ENCODE data around the gene DDTL.
"Not testable (repeated sequence)": the region's sequence is repeated elsewhere in the genome, so short reads cannot be mapped to it uniquely, and the experiment has no call there.

DNA sequence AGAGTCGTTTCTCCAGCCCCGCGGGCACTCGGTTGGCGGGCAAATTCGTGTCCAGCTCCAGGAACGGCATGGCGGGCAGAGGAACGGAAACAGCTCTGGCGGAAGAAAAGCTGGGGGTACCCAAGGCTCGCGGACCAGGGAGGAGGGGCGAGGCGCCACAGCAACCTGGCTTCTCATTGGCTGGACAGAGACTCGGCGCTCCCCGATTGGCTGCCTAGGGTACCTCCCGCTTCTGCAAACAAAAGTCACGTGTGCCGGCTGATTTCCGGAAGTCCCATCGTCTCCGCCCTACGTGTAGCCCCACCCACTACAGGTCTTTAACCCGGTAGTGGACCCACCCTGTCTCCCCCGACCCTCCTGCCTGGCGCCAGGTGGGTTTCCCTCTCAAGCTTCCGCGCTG lies 7.7 kb downstream of the DDTL start, which contains the start of gene DDT:
- TF ChIP-seq, protein P1, sequence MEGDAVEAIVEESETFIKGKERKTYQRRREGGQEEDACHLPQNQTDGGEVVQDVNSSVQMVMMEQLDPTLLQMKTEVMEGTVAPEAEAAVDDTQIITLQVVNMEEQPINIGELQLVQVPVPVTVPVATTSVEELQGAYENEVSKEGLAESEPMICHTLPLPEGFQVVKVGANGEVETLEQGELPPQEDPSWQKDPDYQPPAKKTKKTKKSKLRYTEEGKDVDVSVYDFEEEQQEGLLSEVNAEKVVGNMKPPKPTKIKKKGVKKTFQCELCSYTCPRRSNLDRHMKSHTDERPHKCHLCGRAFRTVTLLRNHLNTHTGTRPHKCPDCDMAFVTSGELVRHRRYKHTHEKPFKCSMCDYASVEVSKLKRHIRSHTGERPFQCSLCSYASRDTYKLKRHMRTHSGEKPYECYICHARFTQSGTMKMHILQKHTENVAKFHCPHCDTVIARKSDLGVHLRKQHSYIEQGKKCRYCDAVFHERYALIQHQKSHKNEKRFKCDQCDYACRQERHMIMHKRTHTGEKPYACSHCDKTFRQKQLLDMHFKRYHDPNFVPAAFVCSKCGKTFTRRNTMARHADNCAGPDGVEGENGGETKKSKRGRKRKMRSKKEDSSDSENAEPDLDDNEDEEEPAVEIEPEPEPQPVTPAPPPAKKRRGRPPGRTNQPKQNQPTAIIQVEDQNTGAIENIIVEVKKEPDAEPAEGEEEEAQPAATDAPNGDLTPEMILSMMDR (IDR thresholded peaks at IDR 0.05; ENCODE audit: low read length), result not testable (repeated sequence)
- TF ChIP-seq EZH2 (IDR thresholded peaks at IDR 0.05; ENCODE audit: borderline replicate concordance, low read length), result not testable (repeated sequence)

Measured in OCI-LY1 (cell line).